SK-N-SH treated with all-trans-retinoic acid at 6 μM for 48 hours (cell line): ENCODE measurements around the gene TXNDC5.

Experiments used
- ARNTL ChIP-seq: fragments of 450-650 bp; formaldehyde crosslinking; IDR thresholded peaks from 2 replicates; pipeline ENCODE4 v1.5.0; 2020; ENCODE audit warnings: low read depth, mild to moderate bottlenecking, moderate library complexity, borderline replicate concordance
- PATZ1 ChIP-seq: fragments of 250-450 bp; sonication (Bioruptor Pico); IDR thresholded peaks from 2 replicates; pipeline ENCODE4 v1.8.0; 2020; ENCODE audit warnings: mild to moderate bottlenecking, moderate library complexity, borderline replicate concordance
- POU6F1 ChIP-seq: fragments of 250-450 bp; sonication (Bioruptor Pico); IDR thresholded peaks from 2 replicates; pipeline ENCODE4 v1.8.0; 2021; ENCODE audit warnings: low read depth, mild to moderate bottlenecking, moderate library complexity, borderline replicate concordance
- PPARA ChIP-seq: fragments of 250-450 bp; sonication (Bioruptor Pico); IDR thresholded peaks from 2 replicates; pipeline ENCODE4 v1.5.0; 2020; ENCODE audit warnings: mild to moderate bottlenecking, borderline replicate concordance
- RARB ChIP-seq: fragments of 250-450 bp; sonication (Bioruptor Pico); IDR thresholded peaks from 2 replicates; pipeline ENCODE4 v1.8.0; 2021; ENCODE audit warnings: mild to moderate bottlenecking, moderate library complexity
- SNAI2 ChIP-seq: fragments of 250-450 bp; sonication (Bioruptor Pico); IDR thresholded peaks from 2 replicates; pipeline ENCODE4 v1.5.0; 2020; ENCODE audit warnings: mild to moderate bottlenecking, moderate library complexity
- TOX ChIP-seq: fragments of 250-450 bp; sonication (Bioruptor Pico); IDR thresholded peaks from 2 replicates; pipeline ENCODE4 v1.8.0; 2021; ENCODE audit warnings: mild to moderate bottlenecking, moderate library complexity, borderline replicate concordance
- TSHZ2 ChIP-seq: fragments of 250-450 bp; sonication (Bioruptor Pico); IDR thresholded peaks from 2 replicates; pipeline ENCODE4 v1.5.0; 2020; ENCODE audit warnings: mild to moderate bottlenecking, moderate library complexity
- ZC3H10 ChIP-seq: fragments of 250-450 bp; sonication (Bioruptor Pico); IDR thresholded peaks from 2 replicates; pipeline ENCODE4 v1.5.1; 2021; ENCODE audit warnings: mild to moderate bottlenecking, moderate library complexity
- ZFP3 ChIP-seq: fragments of 250-450 bp; sonication (Bioruptor Pico); IDR thresholded peaks from 2 replicates; pipeline ENCODE4 v1.5.0; 2020; ENCODE audit warnings: mild to moderate bottlenecking, moderate library complexity
- ZFP30 ChIP-seq: fragments of 450-650 bp; formaldehyde crosslinking; IDR thresholded peaks from 2 replicates; pipeline ENCODE4 v1.5.0; 2022; ENCODE audit warnings: mild to moderate bottlenecking, moderate library complexity
- ZNF70 ChIP-seq: fragments of 450-650 bp; formaldehyde crosslinking; IDR thresholded peaks from 2 replicates; pipeline ENCODE4 v1.5.0; 2020; ENCODE audit warnings: mild to moderate bottlenecking, moderate library complexity
- TF ChIP-seq, protein P1 (sequence below): fragments of 250-450 bp; sonication (Bioruptor Pico); IDR thresholded peaks from 2 replicates; pipeline ENCODE4 v1.5.1; 2020; ENCODE audit warnings: low read depth, mild to moderate bottlenecking, moderate library complexity

- TF ChIP-seq PATZ1 (CRISPR knock-in tag) = no peak
- TF ChIP-seq ZNF70 = no peak
- TF ChIP-seq, protein P1, sequence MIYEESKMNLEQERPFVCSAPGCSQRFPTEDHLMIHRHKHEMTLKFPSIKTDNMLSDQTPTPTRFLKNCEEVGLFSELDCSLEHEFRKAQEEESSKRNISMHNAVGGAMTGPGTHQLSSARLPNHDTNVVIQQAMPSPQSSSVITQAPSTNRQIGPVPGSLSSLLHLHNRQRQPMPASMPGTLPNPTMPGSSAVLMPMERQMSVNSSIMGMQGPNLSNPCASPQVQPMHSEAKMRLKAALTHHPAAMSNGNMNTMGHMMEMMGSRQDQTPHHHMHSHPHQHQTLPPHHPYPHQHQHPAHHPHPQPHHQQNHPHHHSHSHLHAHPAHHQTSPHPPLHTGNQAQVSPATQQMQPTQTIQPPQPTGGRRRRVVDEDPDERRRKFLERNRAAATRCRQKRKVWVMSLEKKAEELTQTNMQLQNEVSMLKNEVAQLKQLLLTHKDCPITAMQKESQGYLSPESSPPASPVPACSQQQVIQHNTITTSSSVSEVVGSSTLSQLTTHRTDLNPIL (CRISPR knock-in tag) = no peak
- TF ChIP-seq ZC3H10 (CRISPR knock-in tag) = no peak
- no peak for TF ChIP-seq TSHZ2 (CRISPR knock-in tag)
- no peak for TF ChIP-seq ZFP3
- no peak for TF ChIP-seq TOX
- TF ChIP-seq ZFP30 (CRISPR knock-in tag) = no peak
- no peak for TF ChIP-seq RARB (CRISPR knock-in tag)
- TF ChIP-seq PPARA (CRISPR knock-in tag) = no peak
- no peak for TF ChIP-seq ARNTL (CRISPR knock-in tag)
- TF ChIP-seq POU6F1 (CRISPR knock-in tag) = no peak
- no peak for TF ChIP-seq SNAI2 (CRISPR knock-in tag)
Measured at GRCh38 chr6:7916959-7917358, 6.4 kb upstream of the TXNDC5 start.
